Measurements from ENCODE around the gene BICC1.

BICC1 gene

DNA sequence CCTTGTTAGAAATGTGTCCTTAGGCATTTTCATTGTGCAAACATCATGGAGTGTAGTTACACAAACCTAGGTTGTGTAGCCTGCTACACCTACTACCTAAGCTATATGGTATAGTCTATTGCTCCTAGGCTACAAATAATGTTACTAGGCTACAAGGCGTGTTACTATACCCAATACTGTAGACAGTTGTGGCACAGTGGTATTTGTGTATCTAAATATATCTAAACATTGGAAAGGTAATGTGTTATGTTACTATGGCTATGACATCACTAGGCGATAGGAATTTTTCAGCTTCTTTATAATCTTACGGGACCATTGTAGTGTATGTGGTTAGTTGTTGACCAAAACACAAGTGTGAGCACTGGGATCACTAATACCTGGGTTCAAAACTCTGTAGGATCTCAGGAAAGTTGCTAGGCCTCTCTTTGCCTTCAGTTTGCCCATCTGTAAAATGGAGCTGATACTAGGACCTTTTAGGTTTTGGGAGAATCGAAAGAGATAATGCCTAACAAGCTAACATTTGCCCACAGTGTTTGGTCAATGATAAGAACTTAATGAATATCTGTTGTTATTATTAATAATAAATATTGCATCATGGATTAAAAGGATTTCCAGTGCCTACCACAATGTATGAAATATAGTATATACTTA, 2.7 kb downstream of the BICC1 start:
- DNase-seq, result no peak

GRCh38 chr10:58516119-58516518, 3.4 kb downstream of the BICC1 start:
- DNase-seq, result no peak

DNA sequence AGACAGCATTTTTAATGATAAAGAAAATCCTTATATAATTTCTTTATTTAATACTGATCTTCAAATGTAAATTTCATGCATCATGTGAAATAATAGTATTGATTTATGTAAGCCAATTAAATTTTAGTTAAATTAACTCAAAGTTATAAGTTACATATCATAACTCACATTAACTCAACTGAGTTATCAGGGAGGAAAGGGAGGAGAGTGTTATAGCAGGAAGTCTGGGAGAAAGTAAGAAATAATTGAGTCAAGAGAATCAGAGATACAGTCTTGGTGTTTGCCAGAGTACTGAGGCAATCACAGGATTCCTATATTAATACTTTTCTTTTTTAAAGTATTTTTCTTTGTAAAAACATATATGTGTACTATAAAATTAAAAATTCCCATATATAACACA, 4.0 kb downstream of the BICC1 start:
- no peak for DNase-seq

GRCh38 chr10:58517081-58517480, 4.4 kb downstream of the BICC1 start:
- no peak for DNase-seq

DNA sequence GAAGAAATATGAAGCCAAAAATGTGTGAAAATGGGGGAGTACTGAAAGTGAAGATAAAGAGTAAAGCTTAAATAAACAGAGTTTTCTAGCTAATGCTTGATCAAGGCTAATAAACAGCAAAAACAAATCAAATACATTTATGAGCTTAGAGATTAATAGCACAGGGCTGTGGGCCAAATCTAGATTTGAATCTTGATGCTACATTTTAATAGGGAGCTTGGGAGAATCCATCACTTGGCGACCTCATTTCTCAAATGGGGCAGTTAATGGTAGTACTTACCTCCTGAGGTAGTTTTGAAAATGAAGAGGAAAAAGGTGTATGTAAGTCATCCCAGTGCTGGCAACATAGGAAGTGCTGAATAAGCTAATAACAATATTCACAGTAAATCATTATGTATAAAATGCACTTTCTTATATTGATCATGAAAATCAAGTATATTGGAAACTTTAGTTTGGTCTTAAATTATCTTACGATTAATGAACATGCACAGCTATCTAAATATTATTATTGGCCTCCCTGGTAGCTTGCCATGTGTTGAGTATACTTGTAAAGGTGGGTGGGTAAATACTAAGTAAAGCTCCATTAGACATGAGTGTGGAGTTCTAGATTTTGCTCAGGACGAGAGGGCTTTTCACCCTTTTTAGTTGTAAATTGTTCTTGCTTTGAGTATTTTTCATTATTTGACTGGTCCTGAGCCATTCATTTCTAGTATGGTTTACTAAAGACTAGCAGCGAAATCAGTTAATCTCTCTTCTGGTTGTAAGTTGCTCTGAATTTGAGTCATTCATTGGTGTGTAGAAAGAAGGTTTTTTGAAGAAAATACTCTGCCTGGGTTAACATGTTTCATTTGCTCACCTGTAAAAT, 5.1 kb downstream of the BICC1 start:
- no peak for DNase-seq

GRCh38 chr10:58518775-58519174, 6.1 kb downstream of the BICC1 start:
- no peak for DNase-seq

GRCh38 chr10:58529077-58529728, 16.5 kb downstream of the BICC1 start:
- no peak for DNase-seq

- DNase-seq, result peak; percentile 49
Observed at GRCh38 chr10:58531084-58531695, 18.5 kb downstream of the BICC1 start.

DNA sequence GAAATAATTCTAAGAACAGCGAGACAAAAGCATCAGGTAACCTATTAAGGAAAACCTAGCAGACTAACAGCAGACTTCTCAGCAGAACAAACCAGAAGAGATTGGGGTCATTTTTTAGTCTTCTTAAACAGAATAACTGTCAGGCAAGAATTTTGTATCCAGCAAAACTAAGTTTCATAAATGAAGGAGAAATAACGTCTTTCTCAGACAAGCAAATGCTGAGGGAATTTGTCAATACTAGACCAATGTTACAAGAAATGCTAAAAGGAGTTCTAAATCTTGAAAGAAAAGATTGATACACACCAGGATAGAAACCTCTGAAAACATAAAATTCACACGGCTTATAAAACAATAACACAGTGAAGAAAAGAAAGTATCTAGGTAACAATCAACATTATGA, 22.6 kb downstream of the BICC1 start:
- no peak for DNase-seq

GRCh38 chr10:58543141-58543540, 30.5 kb downstream of the BICC1 start:
- DNase-seq, result no peak

DNA sequence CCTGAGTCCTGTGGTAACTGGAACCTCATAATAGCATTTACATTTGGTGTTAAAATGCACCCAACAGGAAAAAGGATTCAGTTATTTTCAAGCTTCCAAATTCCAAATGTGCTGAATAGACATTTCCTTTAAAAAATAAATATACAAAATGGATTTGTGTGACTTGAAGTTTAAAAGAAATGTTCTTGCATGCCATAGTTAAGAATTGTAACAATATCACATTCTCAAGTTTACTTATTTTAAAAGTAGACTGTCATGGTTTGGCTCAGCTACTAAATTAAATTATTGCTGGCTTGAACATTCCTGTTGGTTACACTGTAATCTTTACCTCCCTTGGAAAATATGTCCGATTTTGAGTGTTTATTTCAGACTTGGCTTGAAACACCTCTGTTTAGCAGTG, 31.5 kb downstream of the BICC1 start:
- DNase-seq, result no peak

- no peak for DNase-seq
Observed at GRCh38 chr10:58545427-58545826, 32.8 kb downstream of the BICC1 start.

GRCh38 chr10:58546137-58546536, 33.5 kb downstream of the BICC1 start:
- DNase-seq, result no peak

- DNase-seq, result no peak
Observed at GRCh38 chr10:58546722-58547445, 34.2 kb downstream of the BICC1 start.

DNA sequence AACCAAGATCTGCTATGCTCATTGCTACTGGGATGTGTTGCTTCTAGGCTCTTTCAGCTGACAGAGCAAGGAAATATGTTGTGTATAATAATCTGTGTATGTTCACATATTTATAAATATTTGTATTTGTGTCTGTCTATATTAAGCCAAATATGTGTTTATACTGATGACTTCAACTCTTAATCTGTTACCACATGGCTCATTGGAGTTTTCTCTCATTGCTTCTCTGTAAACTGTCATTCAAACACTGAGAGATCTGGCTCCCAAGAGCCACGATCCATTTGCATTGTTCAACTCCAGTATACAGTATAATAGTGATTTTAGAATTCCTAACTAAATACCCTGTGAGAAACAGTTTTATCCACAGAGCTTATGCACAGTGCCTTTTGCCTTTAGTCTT, 35.3 kb downstream of the BICC1 start:
- no peak for DNase-seq

GRCh38 chr10:58554316-58554715, 41.6 kb downstream of the BICC1 start:
- no peak for DNase-seq

- no peak for DNase-seq
Observed at GRCh38 chr10:58555170-58555929, 42.7 kb downstream of the BICC1 start.

- DNase-seq, result no peak
Observed at GRCh38 chr10:58555930-58556311, 43.2 kb downstream of the BICC1 start.

- DNase-seq, result no peak
Observed at GRCh38 chr10:58556516-58557165, 44.0 kb downstream of the BICC1 start.

DNA sequence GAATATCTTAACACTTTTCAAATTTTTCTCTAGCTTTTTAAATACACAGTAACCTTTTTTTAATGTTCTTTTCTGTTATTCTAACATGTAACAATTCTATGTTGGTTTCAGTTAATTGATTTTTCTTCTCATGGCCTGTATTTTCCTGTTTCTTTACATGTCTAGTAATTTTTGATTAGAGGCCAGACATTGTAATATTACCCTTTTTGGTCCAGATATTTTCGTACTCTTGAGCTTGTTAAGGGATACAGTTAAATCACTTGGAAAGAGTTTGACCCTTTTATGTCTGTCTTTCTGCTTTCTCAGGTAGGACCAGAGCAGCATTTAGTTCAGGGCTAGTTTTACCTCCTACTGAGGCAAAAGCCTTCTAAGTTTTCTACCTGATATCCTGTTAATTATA, 45.0 kb downstream of the BICC1 start:
- DNase-seq, result no peak

GRCh38 chr10:58560068-58560467, 47.4 kb downstream of the BICC1 start:
- no peak for DNase-seq

DNA sequence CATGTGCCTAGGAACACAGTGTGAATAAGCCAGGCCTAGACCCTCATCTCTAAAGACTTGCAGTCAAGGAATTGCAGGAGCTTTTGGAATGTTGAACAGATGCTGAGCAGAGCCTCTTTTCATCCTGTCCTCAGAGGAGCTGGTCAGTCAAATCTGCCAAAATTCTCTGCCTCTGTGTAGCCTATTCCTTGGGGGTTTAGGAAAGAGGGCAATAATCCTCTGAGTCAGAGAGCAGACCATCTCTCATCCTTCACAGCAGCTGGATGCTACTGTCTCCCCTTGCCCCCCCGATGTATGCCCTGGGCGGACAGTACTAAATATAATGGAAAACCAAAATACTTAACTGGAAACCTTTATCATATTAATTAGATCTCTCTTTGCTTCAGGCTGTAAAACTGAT, 52.6 kb downstream of the BICC1 start:
- DNase-seq, result no peak

All from hematopoietic multipotent progenitor cell treated with erythropoietin and hydrocortisone succinate and interleukin-3 and kit ligand, for 8 days (in vitro differentiated cells).